Osteoblast (primary cell): ENCODE measurements around the gene CHST11. TPM values are rescaled to one million over a fixed set of nuclear protein-coding genes. Genes with fewer than 3 reads are reported as not detected.
"Not testable (repeated sequence)": the region's sequence is repeated elsewhere in the genome, so short reads cannot be mapped to it uniquely, and the experiment has no call there.

ENCODE experiments used
- DNase-seq: peaks from one replicate; pipeline ENCODE4 v3.0.0; 2011; ENCODE audit warnings: low spot score, mixed read lengths; ENCODE audit not compliant: insufficient read length; ENCODE audit errors: missing footprints
- H2AFZ ChIP-seq: 2 replicates; pipeline ENCODE4 v1.6.0; 2011; ENCODE audit warnings: mild to moderate bottlenecking, low read length
- H3K27ac ChIP-seq: 2 replicates; pipeline ENCODE4 v1.5.1; 2011; ENCODE audit warnings: mild to moderate bottlenecking, low read depth, low read length, moderate library complexity
- H3K27me3 ChIP-seq: 2 replicates; pipeline ENCODE4 v1.6.0; 2012; ENCODE audit warnings: mild to moderate bottlenecking, control low read depth, inconsistent platforms, low read length, moderate library complexity; ENCODE audit not compliant: insufficient read depth
- H3K36me3 ChIP-seq: 2 replicates; pipeline ENCODE4 v1.5.1; 2011; ENCODE audit warnings: mild to moderate bottlenecking, low read length, control low read depth, moderate library complexity; ENCODE audit not compliant: insufficient read depth
- H3K4me1 ChIP-seq: 2 replicates; pipeline ENCODE4 v1.5.1; 2011; ENCODE audit warnings: mild to moderate bottlenecking, low read length, control low read depth, moderate library complexity; ENCODE audit not compliant: insufficient read depth
- H3K4me2 ChIP-seq: 2 replicates; pipeline ENCODE4 v1.6.0; 2011; ENCODE audit warnings: mild to moderate bottlenecking, low read length; ENCODE audit not compliant: insufficient read depth
- H3K4me3 ChIP-seq: fragments of 200-600 bp; sonication (generic); 3 replicates; pipeline ENCODE4 v1.5.1; 2012; ENCODE audit warnings: mild to moderate bottlenecking, low read length, inconsistent platforms; ENCODE audit not compliant: insufficient read depth
- H3K79me2 ChIP-seq: 2 replicates; pipeline ENCODE4 v1.6.0; 2012; ENCODE audit warnings: mild to moderate bottlenecking, low read length, control low read depth, inconsistent platforms; ENCODE audit not compliant: insufficient read depth
- H3K9me3 ChIP-seq: 2 replicates; pipeline ENCODE4 v1.5.1; 2011; ENCODE audit warnings: low read depth, low read length, control low read depth
- H4K20me1 ChIP-seq: 2 replicates; pipeline ENCODE4 v1.6.0; 2012; ENCODE audit warnings: mild to moderate bottlenecking, low read length, control low read depth; ENCODE audit not compliant: insufficient read depth
- CTCF ChIP-seq: IDR thresholded peaks from 2 replicates; pipeline ENCODE4 v1.5.1; 2011; ENCODE audit warnings: mild to moderate bottlenecking, low read depth, low read length, moderate library complexity; ENCODE audit errors: extremely low read depth
- total RNA-seq: library from RNA; depleted of rRNA; stranded (reverse); fragments of >200 nt; gene quantifications from 2 replicates; pipeline ENCODE4 v1.2.3, GENCODE V29; 2012

Gene CHST11
- total RNA-seq, 1 donor: 24.6 TPM

- no peaks in the 10 kb centered on the region for H3K9me3 ChIP-seq
- H3K4me3 ChIP-seq: no peak overlapping the region
- no peak for DNase-seq
- H3K4me1 ChIP-seq: peaks cover 2% of the 10 kb centered on the region
- no peaks in the 10 kb centered on the region for H3K36me3 ChIP-seq
- no peak overlapping the region for H2AFZ ChIP-seq
- peaks cover 23% of the 10 kb centered on the region for H3K79me2 ChIP-seq
- H3K27me3 ChIP-seq: no peaks in the 10 kb centered on the region
- H3K27ac ChIP-seq: no peak overlapping the region
- no peak overlapping the region for H3K4me2 ChIP-seq
- peaks cover 21% of the 10 kb centered on the region for H4K20me1 ChIP-seq
- no peak for TF ChIP-seq CTCF
Observed at GRCh38 chr12:104560881-104561280, 104.1 kb downstream of the CHST11 start.

- Histone ChIP-seq H3K27ac (no peak overlapping the region), H3K4me1 (peaks cover 7% of the 10 kb centered on the region), H3K4me2 (no peak overlapping the region), H3K27me3 (no peaks in the 10 kb centered on the region), H3K79me2 (peaks cover 34% of the 10 kb centered on the region), H3K36me3 (no peaks in the 10 kb centered on the region), H3K4me3 (no peak overlapping the region), H2AFZ (no peak overlapping the region), H4K20me1 (peaks cover 19% of the 10 kb centered on the region), H3K9me3 (no peaks in the 10 kb centered on the region)
- DNase-seq: no peak
- no peak for TF ChIP-seq CTCF
Observed at GRCh38 chr12:104562763-104563162, 106.0 kb downstream of the CHST11 start.

GRCh38 chr12:104564662-104565061, 107.9 kb downstream of the CHST11 start:
- not testable (repeated sequence) for H3K27me3 ChIP-seq
- peaks cover 18% of the 10 kb centered on the region for H4K20me1 ChIP-seq

GRCh38 chr12:104565606-104566243, 109.0 kb downstream of the CHST11 start:
- no peaks in the 10 kb centered on the region for H3K36me3 ChIP-seq
- TF ChIP-seq CTCF: no peak
- no peak overlapping the region for H3K4me3 ChIP-seq
- H3K27me3 ChIP-seq: no peaks in the 10 kb centered on the region
- H2AFZ ChIP-seq: no peak overlapping the region
- peaks cover 7% of the 10 kb centered on the region for H3K4me1 ChIP-seq
- peak overlapping the region; percentile 24 for H3K27ac ChIP-seq
- peaks cover 40% of the 10 kb centered on the region for H3K79me2 ChIP-seq
- no peaks in the 10 kb centered on the region for H3K9me3 ChIP-seq
- H3K4me2 ChIP-seq: no peak overlapping the region
- peaks cover 15% of the 10 kb centered on the region for H4K20me1 ChIP-seq
- DNase-seq: peak; percentile 38

More at GRCh38 chr12:104564662-104565061, 107.9 kb downstream of the CHST11 start:
- not testable (repeated sequence) for H3K4me2 ChIP-seq, H3K9me3 ChIP-seq, H3K27ac ChIP-seq, H3K4me1 ChIP-seq, H3K4me3 ChIP-seq, DNase-seq, H3K36me3 ChIP-seq, H2AFZ ChIP-seq
- H3K79me2 ChIP-seq: peaks cover 40% of the 10 kb centered on the region
